ENCODE measurements around the gene SLC6A13.

SLC6A13 gene

DNA sequence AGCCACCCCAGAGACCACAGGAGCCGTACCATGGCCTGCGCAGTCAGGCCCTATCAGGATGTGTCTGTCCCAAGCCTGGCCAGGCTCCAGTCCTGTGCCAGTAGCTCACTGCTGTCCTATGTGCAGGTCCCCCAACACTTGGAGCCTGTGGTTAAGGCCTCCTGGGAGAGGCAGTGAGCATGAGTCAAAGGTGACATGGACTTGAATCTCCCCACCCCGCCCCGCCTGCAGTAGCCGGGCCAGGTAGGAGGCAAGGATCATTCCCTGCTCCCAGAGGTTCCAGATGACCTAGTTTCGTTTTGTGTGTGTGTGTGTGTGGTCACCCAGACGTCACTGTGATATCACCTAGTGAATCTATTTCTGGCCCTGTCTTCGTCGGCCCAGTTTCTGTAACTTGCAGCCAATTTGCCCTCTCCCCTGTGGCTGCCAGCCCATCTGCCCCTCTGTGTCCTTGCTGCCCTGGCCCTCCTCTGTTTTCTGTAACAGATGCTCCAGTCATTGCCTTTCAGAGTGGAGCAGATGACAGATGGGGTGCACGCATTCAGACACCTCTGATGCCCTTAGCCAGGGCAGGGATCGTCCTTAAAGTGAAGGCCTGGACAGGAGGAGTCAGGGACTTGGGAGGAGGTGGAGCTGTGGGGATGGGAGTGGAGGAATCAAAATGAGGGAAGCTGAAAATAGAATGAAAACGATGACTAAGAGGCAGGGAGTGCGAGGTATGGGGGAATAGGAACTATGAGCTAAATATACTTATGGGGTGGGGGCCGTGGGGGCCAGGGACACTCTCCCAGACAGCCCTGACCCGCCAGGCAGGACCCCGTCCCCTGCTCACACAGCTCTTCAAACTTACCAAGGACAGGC is 86.1 kb downstream of the SLC6A13 start:
- peak; percentile 25 for DNase-seq

- no peak for DNase-seq
Measured at GRCh38 chr12:175759-176158, 86.9 kb downstream of the SLC6A13 start.

DNA sequence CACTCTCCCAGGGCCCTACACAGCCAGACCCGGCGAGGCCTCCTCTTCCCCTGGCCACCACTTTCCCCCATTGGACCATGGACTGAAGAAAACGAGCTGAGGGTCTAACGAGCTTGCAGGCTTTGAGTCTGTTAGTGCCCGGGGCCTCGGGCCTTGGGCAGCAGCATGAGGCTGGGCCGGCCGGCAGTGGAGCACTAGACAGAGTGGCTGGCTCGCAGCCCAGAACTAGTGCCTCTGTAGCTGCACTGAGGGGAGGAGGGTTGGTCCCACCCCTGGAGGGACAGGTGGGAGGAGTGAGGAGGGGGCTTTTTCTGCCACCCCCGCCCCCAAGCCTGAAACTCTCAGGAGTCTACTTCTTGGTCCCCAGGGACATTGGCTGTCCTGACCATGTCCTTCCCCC is 87.4 kb downstream of the SLC6A13 start:
- no peak for DNase-seq

- DNase-seq = no peak
Measured at GRCh38 chr12:174596-174995, 88.0 kb downstream of the SLC6A13 start.

DNA sequence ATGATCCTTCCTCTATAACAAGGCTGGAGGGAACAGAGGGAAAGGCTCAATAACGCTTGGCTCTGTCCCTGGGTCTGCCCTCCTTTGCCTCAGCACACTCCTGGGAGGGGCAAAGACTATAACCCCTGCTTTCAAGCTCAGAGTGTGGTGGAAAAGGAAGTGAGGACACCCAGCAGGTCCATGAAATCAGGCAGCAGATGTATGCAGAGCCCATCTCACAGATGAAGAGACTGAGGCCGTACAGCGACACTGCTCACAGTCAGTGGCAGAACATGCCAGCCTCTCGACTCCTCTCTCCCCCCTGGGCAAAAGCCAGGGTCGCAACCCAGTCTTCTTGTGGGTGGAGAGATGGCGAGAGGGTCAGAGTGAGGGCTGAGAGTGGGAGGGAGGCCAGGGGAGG is 88.5 kb downstream of the SLC6A13 start:
- DNase-seq = no peak

- DNase-seq = peak; percentile 60
Measured at GRCh38 chr12:172732-173161, 89.9 kb downstream of the SLC6A13 start.

- no peak for DNase-seq
Measured at GRCh38 chr12:171743-172676, 90.6 kb downstream of the SLC6A13 start.

GRCh38 chr12:171276-171675 is 91.4 kb downstream of the SLC6A13 start:
- DNase-seq = no peak
